CD4-positive, alpha-beta T cell (primary cell): ENCODE results near the gene RALGPS1. TPM values are rescaled to one million over a fixed set of nuclear protein-coding genes. Genes with fewer than 3 reads are reported as not detected.

Experiments used
- ATAC-seq: fragments of 200-7000 bp; cut with Tn5 transposase; one replicate; pipeline ENCODE4 v1.10.0; 2022; ENCODE audit warnings: mild to moderate bottlenecking; ENCODE audit not compliant: poor library complexity
- CTCF ChIA-PET: fragments of 350-600 bp; sonication (Branson Sonifier 250); formaldehyde crosslinking; loops from one replicate; lab custom pipeline; 2021; ENCODE audit warnings: antibody characterized with exemption, inconsistent platforms; lab: Charles Lee
- POLR2A ChIA-PET: fragments of 350-600 bp; sonication (Branson Sonifier 250); formaldehyde crosslinking; loops from one replicate; lab custom pipeline; 2021; ENCODE audit warnings: antibody characterized with exemption, inconsistent platforms; lab: Charles Lee
- DNase-seq, 14 experiments: peaks; one replicate each; pipeline ENCODE4 v3.0.0-alpha.2; 2013 to 2020; ENCODE audit warnings: mixed read lengths in 2 of 14
- H3K27ac ChIP-seq, 2 donors: one replicate each; pipeline versions ENCODE4 v1.5.1 to v1.7.0; 2013; ENCODE audit warnings: low read length in 2 of 2, low read depth in 1 of 2, mild to moderate bottlenecking in 1 of 2
- H3K27me3 ChIP-seq, 2 experiments: 1 replicate in 1 of 2; 2 replicates in 1 of 2; pipeline versions ENCODE4 v1.6.1 to v1.7.0; 2013; ENCODE audit warnings: low read length in 2 of 2, control low read depth in 1 of 2, mild to moderate bottlenecking in 1 of 2, moderate library complexity in 1 of 2; ENCODE audit not compliant: insufficient read depth in 2 of 2, control insufficient read depth in 1 of 2
- H3K36me3 ChIP-seq: one replicate; pipeline ENCODE4 v1.6.1; 2013; ENCODE audit warnings: low read length, control low read depth; ENCODE audit not compliant: insufficient read depth
- H3K4me1 ChIP-seq: one replicate; pipeline ENCODE4 v1.6.1; 2013; ENCODE audit warnings: low read length, control low read depth; ENCODE audit not compliant: insufficient read depth
- H3K4me3 ChIP-seq: one replicate; pipeline ENCODE4 v1.5.1; 2013; ENCODE audit warnings: mild to moderate bottlenecking, low read length, moderate library complexity
- H3K9me3 ChIP-seq, 2 experiments: 1 replicate in 1 of 2; 2 replicates in 1 of 2; pipeline versions ENCODE4 v1.6.1 to v1.7.0; 2013; ENCODE audit warnings: low read length in 2 of 2, mild to moderate bottlenecking in 2 of 2, control low read depth in 1 of 2, moderate library complexity in 1 of 2; ENCODE audit not compliant: control insufficient read depth in 1 of 2, insufficient read depth in 1 of 2
- H3K27ac Mint-ChIP-seq: one replicate; pipeline ENCODE4 v1.8.0; 2020; ENCODE audit warnings: mixed read lengths
- H3K27me3 Mint-ChIP-seq: one replicate; pipeline ENCODE4 v1.8.0; 2021; ENCODE audit warnings: mixed read lengths
- H3K36me3 Mint-ChIP-seq: one replicate; pipeline ENCODE4 v1.8.0; 2021; ENCODE audit warnings: low read depth, mixed read lengths
- H3K4me1 Mint-ChIP-seq: one replicate; pipeline ENCODE4 v1.8.0; 2021; ENCODE audit warnings: low read depth, mixed read lengths
- H3K4me3 Mint-ChIP-seq: one replicate; pipeline ENCODE4 v1.8.0; 2020; ENCODE audit warnings: mild to moderate bottlenecking, mixed read lengths
- H3K9me3 Mint-ChIP-seq: one replicate; pipeline ENCODE4 v1.8.0; 2020; ENCODE audit warnings: mixed read lengths
- CTCF ChIP-seq: fragments of 200-600 bp; IDR thresholded peaks from one replicate; pipeline ENCODE4 v1.8.0; 2022; ENCODE audit warnings: antibody characterized with exemption, mild to moderate bottlenecking
- intact Hi-C, 2 experiments: fragments of 100-400 bp; cut with DNase I in 1 of 2; cut with micrococcal nuclease in 1 of 2; formaldehyde crosslinking; loops; one replicate each; pipeline versions ENCODE4 v1.15.1 to v1.9.0; 2023 to 2025; cut with DNase I, micrococcal nuclease
- total RNA-seq, 174 experiments: library from RNA in 2 of 174; stranded (reverse) in 2 of 174; gene quantifications; one replicate each; pipeline ENCODE4 v1.2.3 and lab custom pipeline; 2021 to 2026

The RALGPS1 gene
- total RNA-seq, 2 experiments from 2014 or later, result 5.8 to 6.3 TPM

- ChIA-PET POLR2A (no interaction called here), CTCF (no interaction called here)
- H3K4me1 ChIP-seq, result peaks cover 30% of the 10 kb centered on the region
- Mint-ChIP-seq H3K36me3 (no peaks in the 10 kb centered on the region), H3K4me1 (peaks cover 11% of the 10 kb centered on the region), H3K4me3 (no peak overlapping the region), H3K27ac (no peak overlapping the region), H3K27me3 (peaks cover 47% of the 10 kb centered on the region), H3K9me3 (no peaks in the 10 kb centered on the region)
- ATAC-seq (no peak), DNase-seq (no peak)
- TF ChIP-seq CTCF, result no peak
- intact Hi-C loops, result no loop called here
- H3K27ac ChIP-seq, result no peak overlapping the region
- no peak overlapping the region for H3K4me3 ChIP-seq
- peaks cover 20 to 26% of the 10 kb centered on the region in 2 experiments for H3K27me3 ChIP-seq
- H3K9me3 ChIP-seq, result peaks cover 0 to 10% of the 10 kb centered on the region in 2 experiments
- H3K36me3 ChIP-seq, result no peaks in the 10 kb centered on the region
These were observed 204.2 kb downstream of the RALGPS1 start for GRCh38 chr9:127118597-127119319.

DNA sequence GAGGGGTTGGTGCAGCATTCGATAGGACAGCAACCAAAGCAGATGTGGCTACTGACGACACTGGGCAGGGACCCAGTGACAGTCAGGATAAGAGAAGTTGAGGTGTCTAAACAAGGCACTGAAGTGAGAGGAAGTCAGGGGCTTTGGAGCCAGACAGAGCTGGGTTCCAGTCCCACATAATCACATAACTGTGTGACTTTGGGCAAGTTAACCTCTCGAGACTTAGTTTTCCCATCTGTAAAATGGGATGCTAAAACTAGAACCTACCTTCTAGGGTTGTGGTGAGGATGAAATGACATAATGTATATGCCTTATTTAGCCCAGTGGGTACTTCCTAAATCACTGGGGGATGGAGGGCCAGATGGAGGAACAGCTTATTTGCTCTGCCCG is 204.7 kb downstream of the RALGPS1 start:
- H3K36me3 ChIP-seq, result no peaks in the 10 kb centered on the region
- H3K27me3 ChIP-seq, result peaks cover 20 to 26% of the 10 kb centered on the region in 2 experiments
- H3K4me3 ChIP-seq, result no peak overlapping the region
- POLR2A ChIA-PET, result no interaction called here
- Mint-ChIP-seq H3K9me3 (no peaks in the 10 kb centered on the region), H3K27ac (no peak overlapping the region), H3K4me1 (peaks cover 11% of the 10 kb centered on the region), H3K4me3 (no peak overlapping the region), H3K27me3 (peaks cover 52% of the 10 kb centered on the region), H3K36me3 (no peaks in the 10 kb centered on the region)
- H3K27ac ChIP-seq, result no peak overlapping the region
- no peak for TF ChIP-seq CTCF
- intact Hi-C loops, result no loop called here
- DNase-seq (no peak), ATAC-seq (no peak)
- peaks cover 30% of the 10 kb centered on the region for H3K4me1 ChIP-seq
- peaks cover 0 to 10% of the 10 kb centered on the region in 2 experiments for H3K9me3 ChIP-seq
- CTCF ChIA-PET, result no interaction called here

- Mint-ChIP-seq H3K27ac (no peak overlapping the region), H3K36me3 (no peaks in the 10 kb centered on the region), H3K4me1 (peaks cover 5% of the 10 kb centered on the region), H3K4me3 (no peak overlapping the region), H3K27me3 (peaks cover 62% of the 10 kb centered on the region), H3K9me3 (no peaks in the 10 kb centered on the region)
- TF ChIP-seq CTCF, result no peak
- intact Hi-C loops, result no loop called here
- Histone ChIP-seq H3K27me3 (peaks cover 20 to 26% of the 10 kb centered on the region in 2 experiments), H3K27ac (no peak overlapping the region), H3K36me3 (no peaks in the 10 kb centered on the region), H3K4me1 (peaks cover 18% of the 10 kb centered on the region), H3K4me3 (no peak overlapping the region), H3K9me3 (peaks cover 0 to 10% of the 10 kb centered on the region in 2 experiments)
- ChIA-PET CTCF (no interaction called here), POLR2A (no interaction called here)
- no peak for ATAC-seq
- no peak for DNase-seq
These were observed 207.1 kb downstream of the RALGPS1 start for GRCh38 chr9:127121628-127122175.
